ENCODE results near the gene CHRM2.

The CHRM2 gene

DNA sequence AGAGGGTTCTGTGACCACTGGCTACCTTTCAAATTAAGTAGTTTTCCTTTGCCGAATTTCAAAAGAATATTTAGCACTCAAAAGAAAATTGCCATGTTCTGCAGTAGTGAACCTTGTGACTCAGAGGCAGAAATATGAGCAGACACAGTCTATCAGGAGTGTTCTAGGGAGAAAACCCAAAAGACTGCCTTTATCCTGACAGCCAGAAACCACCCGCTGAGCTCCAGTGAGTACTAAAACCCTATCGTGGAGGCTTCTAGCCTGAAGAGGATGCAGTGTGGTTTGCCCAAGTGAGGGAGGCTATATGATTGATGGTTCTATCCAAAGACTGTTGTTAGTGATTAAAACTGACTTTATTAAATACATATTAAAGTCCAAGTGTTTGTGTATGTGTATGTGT is 21.9 kb downstream of the CHRM2 start:
- H3K4me1 ChIP-seq (ENCODE audit: insufficient read depth, poor library complexity, severe bottlenecking): no peaks in the 10 kb centered on the region
- no peaks in the 10 kb centered on the region for H3K27me3 ChIP-seq (ENCODE audit: insufficient read depth, poor library complexity, severe bottlenecking)
- H3K36me3 ChIP-seq (ENCODE audit: low read depth): no peaks in the 10 kb centered on the region
- no peak overlapping the region for H3K27ac ChIP-seq (ENCODE audit: poor library complexity, severe bottlenecking)
- H3K4me3 ChIP-seq (ENCODE audit: severe bottlenecking): no peak overlapping the region
- TF ChIP-seq, protein P1, sequence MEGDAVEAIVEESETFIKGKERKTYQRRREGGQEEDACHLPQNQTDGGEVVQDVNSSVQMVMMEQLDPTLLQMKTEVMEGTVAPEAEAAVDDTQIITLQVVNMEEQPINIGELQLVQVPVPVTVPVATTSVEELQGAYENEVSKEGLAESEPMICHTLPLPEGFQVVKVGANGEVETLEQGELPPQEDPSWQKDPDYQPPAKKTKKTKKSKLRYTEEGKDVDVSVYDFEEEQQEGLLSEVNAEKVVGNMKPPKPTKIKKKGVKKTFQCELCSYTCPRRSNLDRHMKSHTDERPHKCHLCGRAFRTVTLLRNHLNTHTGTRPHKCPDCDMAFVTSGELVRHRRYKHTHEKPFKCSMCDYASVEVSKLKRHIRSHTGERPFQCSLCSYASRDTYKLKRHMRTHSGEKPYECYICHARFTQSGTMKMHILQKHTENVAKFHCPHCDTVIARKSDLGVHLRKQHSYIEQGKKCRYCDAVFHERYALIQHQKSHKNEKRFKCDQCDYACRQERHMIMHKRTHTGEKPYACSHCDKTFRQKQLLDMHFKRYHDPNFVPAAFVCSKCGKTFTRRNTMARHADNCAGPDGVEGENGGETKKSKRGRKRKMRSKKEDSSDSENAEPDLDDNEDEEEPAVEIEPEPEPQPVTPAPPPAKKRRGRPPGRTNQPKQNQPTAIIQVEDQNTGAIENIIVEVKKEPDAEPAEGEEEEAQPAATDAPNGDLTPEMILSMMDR (IDR thresholded peaks at IDR 0.05; ENCODE audit: poor library complexity, severe bottlenecking): no peak
- DNase-seq (ENCODE audit: low spot score) (no peak), ATAC-seq (ENCODE audit: low read depth) (no peak)
- no peaks in the 10 kb centered on the region for H3K9me3 ChIP-seq (ENCODE audit: severe bottlenecking)

DNA sequence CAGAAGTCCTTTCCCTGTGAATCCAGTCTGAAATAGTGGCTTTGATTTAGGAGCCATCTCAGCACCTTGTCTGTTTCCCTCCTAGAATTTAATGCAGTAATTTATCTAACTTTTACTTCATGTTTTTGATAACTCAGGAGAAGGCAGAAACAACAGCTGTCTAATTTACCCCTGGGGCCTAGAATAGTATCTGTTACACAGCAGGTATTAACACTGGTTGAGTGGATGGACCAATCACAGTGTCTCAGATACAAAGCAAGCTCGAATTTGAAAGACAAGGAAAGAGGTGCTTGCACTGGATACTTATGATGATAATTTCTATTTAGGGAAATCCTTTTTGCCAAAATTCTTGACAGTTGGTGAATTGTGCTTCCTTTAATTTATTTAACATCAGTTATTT is 23.4 kb downstream of the CHRM2 start:
- Histone ChIP-seq H3K27ac (ENCODE audit: poor library complexity, severe bottlenecking) (no peak overlapping the region), H3K4me1 (ENCODE audit: insufficient read depth, poor library complexity, severe bottlenecking) (no peaks in the 10 kb centered on the region), H3K4me3 (ENCODE audit: severe bottlenecking) (no peak overlapping the region), H3K36me3 (ENCODE audit: low read depth) (no peaks in the 10 kb centered on the region), H3K27me3 (ENCODE audit: insufficient read depth, poor library complexity, severe bottlenecking) (no peaks in the 10 kb centered on the region), H3K9me3 (ENCODE audit: severe bottlenecking) (no peaks in the 10 kb centered on the region)
- ATAC-seq (ENCODE audit: low read depth): no peak
- TF ChIP-seq, protein P1 (IDR thresholded peaks at IDR 0.05; ENCODE audit: poor library complexity, severe bottlenecking): no peak
- DNase-seq (ENCODE audit: low spot score): no peak

DNA sequence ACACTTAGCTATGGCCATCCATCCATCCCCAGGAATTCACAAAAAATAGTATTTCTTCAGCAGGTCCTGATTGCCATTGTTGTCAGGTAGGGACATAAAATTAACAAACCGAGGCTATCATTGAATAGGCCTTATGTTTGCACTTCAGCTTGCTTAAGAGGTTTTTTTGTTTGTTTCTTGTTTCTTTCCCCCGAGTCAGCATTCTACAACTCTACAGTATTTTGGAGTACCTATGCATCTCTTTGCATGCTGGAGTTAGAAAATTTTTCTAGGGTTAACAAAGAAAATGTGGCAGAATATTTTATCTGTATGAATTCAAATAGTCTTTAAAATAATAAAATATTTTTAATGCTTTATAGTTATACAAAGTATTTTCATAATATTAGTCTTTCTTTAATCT is 26.3 kb downstream of the CHRM2 start:
- no peaks in the 10 kb centered on the region for H3K9me3 ChIP-seq (ENCODE audit: severe bottlenecking)
- DNase-seq (ENCODE audit: low spot score) (no peak), ATAC-seq (ENCODE audit: low read depth) (no peak)
- no peaks in the 10 kb centered on the region for H3K4me1 ChIP-seq (ENCODE audit: insufficient read depth, poor library complexity, severe bottlenecking)
- H3K27ac ChIP-seq (ENCODE audit: poor library complexity, severe bottlenecking): no peak overlapping the region
- H3K36me3 ChIP-seq (ENCODE audit: low read depth): no peaks in the 10 kb centered on the region
- TF ChIP-seq, protein P1 (IDR thresholded peaks at IDR 0.05; ENCODE audit: poor library complexity, severe bottlenecking): no peak
- no peak overlapping the region for H3K4me3 ChIP-seq (ENCODE audit: severe bottlenecking)
- no peaks in the 10 kb centered on the region for H3K27me3 ChIP-seq (ENCODE audit: insufficient read depth, poor library complexity, severe bottlenecking)

DNA sequence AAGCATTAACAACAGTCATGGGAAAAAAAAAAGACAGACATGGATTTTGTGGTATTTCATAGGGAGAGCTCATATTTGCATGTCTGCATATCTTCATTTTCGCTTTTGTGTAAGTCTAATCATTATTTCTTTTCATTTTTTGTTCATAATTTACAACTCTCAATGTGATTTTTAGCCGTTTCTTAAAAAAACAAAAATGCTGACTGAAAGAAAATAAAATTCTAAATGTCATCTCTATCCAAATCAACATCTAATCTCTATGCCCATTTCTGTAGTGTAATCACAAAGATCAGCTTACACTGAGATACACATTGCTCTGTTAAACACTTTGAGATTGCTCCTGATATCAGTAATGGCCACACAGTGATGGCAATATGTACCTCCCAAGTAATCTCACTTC is 29.2 kb downstream of the CHRM2 start:
- DNase-seq (ENCODE audit: low spot score) (no peak), ATAC-seq (ENCODE audit: low read depth) (no peak)
- H3K36me3 ChIP-seq (ENCODE audit: low read depth): no peaks in the 10 kb centered on the region
- H3K4me3 ChIP-seq (ENCODE audit: severe bottlenecking): no peak overlapping the region
- no peaks in the 10 kb centered on the region for H3K27me3 ChIP-seq (ENCODE audit: insufficient read depth, poor library complexity, severe bottlenecking)
- TF ChIP-seq, protein P1 (IDR thresholded peaks at IDR 0.05; ENCODE audit: poor library complexity, severe bottlenecking): no peak
- no peak overlapping the region for H3K27ac ChIP-seq (ENCODE audit: poor library complexity, severe bottlenecking)
- H3K4me1 ChIP-seq (ENCODE audit: insufficient read depth, poor library complexity, severe bottlenecking): no peaks in the 10 kb centered on the region
- H3K9me3 ChIP-seq (ENCODE audit: severe bottlenecking): no peaks in the 10 kb centered on the region

DNA sequence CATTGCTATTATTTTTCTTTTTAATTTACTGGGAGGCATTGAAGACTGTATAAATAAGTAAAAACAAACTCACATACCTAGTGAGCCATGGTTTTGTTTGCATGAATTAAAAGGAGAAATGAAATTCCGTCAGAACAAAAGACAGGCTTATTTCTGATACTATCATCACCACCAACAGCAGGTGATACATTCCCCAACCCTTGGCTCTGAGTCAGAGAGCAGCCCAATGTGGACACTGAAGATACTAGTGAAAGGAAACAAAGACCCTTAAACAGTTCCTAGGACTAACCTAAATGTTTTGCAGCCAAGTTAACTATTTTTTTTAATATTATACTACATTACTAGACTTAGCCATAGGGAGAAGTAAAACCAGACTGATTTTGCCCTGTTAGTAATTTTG is 31.6 kb downstream of the CHRM2 start:
- H3K27me3 ChIP-seq (ENCODE audit: insufficient read depth, poor library complexity, severe bottlenecking): no peaks in the 10 kb centered on the region
- no peak for ATAC-seq (ENCODE audit: low read depth)
- DNase-seq (ENCODE audit: low spot score): no peak

More for the DNA sequence above, 31.6 kb downstream of the CHRM2 start:
- no peaks in the 10 kb centered on the region for H3K9me3 ChIP-seq (ENCODE audit: severe bottlenecking)
- no peak overlapping the region for H3K4me3 ChIP-seq (ENCODE audit: severe bottlenecking)
- no peaks in the 10 kb centered on the region for H3K36me3 ChIP-seq (ENCODE audit: low read depth)
- H3K27ac ChIP-seq (ENCODE audit: poor library complexity, severe bottlenecking): no peak overlapping the region
- TF ChIP-seq, protein P1 (IDR thresholded peaks at IDR 0.05; ENCODE audit: poor library complexity, severe bottlenecking): no peak
- H3K4me1 ChIP-seq (ENCODE audit: insufficient read depth, poor library complexity, severe bottlenecking): no peaks in the 10 kb centered on the region
